Stimulated activated CD8-positive, alpha-beta memory T cell treated with anti-CD3 and anti-CD28 coated beads, Interleukin-4, amount 100 ng/mL, for 1 hour (primary cell): ENCODE measurements around the gene TFEB.

Experiments
- DNase-seq, 2 donors: peaks; one replicate each; pipeline ENCODE4 v3.0.0-alpha.2; 2020; ENCODE audit warnings: low read depth in 2 of 2, low spot score in 1 of 2

TFEB gene

DNA sequence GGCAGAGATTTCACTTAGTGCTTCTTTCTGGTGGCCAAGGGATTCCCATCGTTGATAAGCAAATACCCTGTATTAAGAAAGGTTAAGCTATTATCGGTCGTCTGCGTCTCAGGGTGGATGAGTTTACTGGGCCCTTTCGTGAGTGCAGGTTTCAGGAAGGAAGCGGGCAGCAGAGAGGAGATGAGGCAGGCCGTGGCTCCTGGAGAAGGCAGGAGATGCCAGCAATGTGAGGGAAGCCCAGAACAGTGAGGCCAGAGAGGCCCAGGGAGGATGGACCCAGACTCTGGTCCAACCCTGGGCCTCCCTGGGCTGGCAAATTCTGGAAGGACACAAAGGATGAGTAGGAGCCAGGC lies 11.2 kb downstream of the TFEB start:
- no peak for DNase-seq

- no peak for DNase-seq
These were observed 11.7 kb downstream of the TFEB start for GRCh38 chr6:41723530-41724227.

DNA sequence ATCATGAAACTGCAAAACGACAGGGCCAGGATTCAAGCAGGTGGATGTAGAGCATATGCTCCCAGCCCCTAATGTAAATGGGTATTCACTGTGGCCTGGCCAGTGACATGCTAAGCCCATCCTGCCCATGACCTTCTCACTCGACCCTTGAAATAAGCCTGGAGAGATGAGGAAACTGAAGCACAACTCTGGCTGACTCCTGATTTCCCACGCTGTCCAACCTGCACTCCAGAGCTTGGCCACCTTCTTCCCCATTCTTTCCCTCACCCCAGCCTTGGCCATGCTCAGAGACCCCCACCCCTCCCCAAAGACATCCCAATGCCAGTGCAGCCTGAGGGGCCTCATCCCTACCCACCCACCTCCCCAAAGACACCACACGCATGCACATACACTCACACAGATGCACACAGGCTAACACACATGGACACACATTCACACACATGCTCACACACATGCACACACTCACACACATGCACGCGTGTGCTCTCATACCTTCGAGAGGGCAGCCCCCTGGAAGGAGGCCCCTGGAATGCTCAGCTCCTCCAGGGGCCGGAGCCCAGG lies 12.4 kb downstream of the TFEB start:
- DNase-seq = no peak

DNA sequence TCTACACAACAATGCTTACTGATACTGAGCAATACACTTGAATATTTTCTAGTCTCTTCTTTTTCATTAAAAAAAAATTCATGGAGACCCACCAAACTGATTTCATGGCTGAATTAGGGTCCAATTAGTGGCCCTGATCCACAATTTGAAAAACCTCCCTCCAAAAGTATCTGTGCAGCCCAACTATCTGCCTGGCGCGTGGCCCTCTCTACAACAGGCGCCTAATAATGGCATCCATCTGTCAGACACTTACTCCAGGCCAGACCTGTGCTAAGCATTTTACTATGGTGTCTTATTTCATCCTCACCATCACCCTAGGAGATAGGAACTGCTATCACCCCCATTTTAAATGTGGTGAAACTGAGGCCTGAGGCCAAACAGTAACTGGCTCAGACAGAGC lies 14.0 kb downstream of the TFEB start:
- DNase-seq = no peak

- no peak for DNase-seq
These were observed 14.6 kb downstream of the TFEB start for GRCh38 chr6:41720783-41721182.

DNA sequence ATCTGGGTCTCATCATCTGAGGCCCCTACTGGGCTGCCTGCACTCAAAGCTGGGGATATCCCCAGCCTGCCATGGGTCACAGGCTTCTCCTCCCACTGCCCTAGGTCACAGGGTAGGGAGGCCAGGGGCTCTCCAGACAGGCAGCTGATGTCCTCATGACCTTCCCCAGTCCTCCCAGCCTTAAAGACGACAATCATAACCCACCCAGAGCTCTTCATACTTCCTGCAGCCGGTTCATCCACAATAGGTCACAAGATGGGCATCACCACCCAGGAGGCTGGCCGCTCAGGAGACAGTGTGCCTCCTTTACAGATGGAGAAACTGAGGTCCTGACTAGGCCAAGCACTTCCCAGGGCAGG lies 15.2 kb downstream of the TFEB start:
- DNase-seq = no peak

DNA sequence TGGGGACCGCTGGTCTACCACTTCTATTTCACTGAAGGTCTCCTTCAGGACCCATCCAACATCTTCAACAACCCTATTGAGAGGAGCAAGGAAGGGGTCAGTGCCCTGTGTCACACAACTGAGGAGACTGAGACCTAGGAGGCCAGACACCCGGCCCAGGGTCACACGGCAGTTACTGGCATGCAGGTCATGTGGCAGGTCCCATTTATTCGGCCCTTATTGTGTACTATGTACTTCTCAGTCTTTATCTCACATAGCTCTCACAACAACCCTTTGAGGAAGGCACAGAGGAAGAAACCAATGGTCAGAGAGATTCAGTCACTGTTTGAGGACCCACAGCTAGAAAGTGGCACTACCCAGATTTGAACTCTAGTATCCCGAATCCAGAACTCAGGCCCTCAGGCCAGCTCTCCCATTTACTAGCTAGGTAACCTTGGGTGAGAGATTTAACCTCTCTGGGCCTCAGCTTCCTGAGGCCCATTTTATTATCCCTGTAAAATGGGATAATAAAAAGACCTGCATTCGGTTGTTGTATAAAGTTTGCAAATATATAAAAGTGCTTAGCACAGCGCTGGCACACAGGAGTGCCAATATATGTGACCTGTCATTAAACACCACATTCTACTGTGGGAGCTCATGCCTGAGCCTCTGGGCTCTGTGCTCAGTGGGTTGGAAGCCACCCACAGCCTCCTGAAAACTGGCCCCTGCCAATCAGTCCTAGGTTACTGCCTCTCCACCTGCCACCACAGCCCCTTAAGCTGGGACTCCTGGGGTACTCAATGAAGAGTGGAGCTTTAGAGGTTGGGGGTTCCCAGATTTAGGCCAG lies 15.8 kb downstream of the TFEB start:
- no peak for DNase-seq

DNA sequence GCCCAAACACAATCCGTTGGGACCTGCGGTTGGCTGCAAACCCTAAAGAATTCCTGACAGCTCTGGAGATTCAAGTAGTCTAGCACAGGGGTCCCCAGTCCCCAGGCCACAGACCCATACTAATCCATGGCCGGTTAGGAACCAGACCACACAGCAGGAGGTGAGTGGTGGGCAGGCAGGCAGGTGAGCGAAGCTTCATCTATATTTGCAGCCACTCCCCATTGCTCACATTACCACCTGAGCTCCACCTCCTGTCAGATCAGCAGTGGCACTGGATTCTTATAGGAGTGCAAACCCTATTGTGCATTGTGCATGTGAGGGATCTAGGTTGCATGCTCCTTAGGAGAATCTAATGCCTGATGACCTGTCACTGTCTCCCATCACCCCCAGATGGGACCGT lies 16.6 kb downstream of the TFEB start:
- DNase-seq = no peak

DNA sequence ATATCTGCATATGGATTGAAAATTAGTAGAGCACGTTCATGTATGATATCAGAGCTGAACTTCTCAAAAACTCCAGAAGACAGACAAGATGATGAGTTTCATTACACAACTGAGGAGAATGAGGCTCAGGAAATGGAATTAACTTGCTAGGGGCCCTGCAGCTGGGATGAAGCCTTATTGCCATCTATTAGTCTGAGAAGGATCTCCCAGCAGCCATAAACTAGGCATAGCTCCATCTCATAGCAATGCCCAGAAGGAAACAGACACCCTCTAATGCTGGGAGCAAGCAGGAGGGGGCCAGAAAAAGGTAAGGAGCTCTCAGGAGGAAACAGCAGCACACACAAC lies 18.0 kb downstream of the TFEB start:
- no peak for DNase-seq

DNA sequence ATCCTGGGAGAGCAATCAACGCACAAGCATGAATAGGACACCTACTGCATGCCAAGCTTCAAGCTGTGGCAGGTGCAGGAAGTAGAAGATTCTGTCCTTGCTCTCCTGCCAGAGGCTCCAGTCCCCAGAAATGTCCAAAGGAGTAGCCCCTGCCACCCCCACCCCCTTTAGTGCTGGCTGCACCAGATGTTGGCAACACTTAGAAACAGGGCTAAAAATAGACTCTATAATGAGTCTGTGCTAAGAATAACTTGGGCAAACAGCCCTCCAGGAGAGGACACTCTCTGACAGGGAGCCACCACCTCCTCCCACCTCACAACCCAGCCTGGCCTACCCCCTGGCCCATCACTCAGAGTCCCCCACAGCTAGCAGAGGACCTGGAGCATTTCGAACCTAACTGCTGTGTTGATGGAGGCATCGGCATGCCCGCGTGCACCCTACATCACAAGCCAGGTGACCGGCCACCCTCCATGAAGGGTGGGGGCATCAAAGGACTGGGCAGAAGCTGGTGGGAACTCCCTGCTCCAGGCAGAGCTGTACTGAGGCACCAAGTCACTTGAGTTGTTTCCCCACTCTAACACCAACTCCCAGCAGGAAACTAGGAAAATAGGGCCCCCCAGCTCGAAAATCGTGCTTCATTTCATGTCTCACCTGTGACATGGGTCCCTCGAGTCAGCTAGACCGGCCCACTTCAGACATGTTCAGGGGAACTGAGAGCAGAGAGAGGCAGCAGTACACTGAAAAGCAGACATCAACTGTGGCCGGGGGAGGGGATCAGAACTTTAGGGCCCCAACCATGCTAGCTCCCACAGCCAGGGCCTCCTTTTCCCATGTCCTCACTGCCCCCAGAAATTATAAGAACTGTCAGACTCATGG lies 18.7 kb downstream of the TFEB start:
- no peak for DNase-seq

GRCh38 chr6:41715795-41716515 lies 19.5 kb downstream of the TFEB start:
- no peak for DNase-seq

- DNase-seq = no peak
These were observed 20.7 kb downstream of the TFEB start for GRCh38 chr6:41714556-41715273.

GRCh38 chr6:41713650-41714291 lies 21.6 kb downstream of the TFEB start:
- DNase-seq = no peak

DNA sequence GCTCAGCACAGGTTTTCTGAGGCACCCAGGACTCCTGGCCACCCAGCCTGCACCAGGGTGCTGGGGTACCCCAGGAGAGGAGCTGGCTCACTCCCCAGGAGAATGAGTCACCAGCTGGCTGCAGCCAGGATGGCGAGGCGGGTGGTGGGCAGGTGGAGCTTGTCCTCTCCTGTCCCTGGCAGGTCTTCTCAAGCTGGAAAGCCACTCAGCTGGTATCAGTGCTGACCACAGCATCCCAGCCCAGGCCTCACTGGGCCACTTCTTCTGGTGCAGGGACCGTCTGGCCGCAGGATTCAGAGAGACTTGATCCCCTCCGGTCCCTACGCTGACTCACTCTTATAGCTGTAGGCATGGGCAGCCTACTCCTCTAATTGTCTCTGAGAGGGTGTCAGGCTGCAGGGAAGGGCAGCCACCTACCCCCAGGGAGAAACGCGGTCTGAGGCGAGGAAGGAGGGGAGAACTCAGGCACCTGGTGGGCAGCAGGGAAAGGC lies 22.2 kb downstream of the TFEB start:
- no peak for DNase-seq

- no peak for DNase-seq
These were observed 22.7 kb downstream of the TFEB start for GRCh38 chr6:41712651-41713103.

GRCh38 chr6:41711323-41712038 lies 23.9 kb downstream of the TFEB start:
- no peak for DNase-seq

GRCh38 chr6:41709375-41709774 lies 26.0 kb downstream of the TFEB start:
- no peak for DNase-seq

GRCh38 chr6:41708856-41709255 lies 26.6 kb downstream of the TFEB start:
- DNase-seq = no peak
